HepG2 (cell line): ENCODE results near the gene CDC37. TPM values are rescaled to one million over a fixed set of nuclear protein-coding genes. Genes with fewer than 3 reads are reported as not detected.

Experiments
- GLI4 ChIP-seq: sonication (generic); formaldehyde crosslinking; IDR thresholded peaks from 2 replicates; pipeline ENCODE4 v1.5.1; 2020; ENCODE audit warnings: missing genetic modification reagents, mild to moderate bottlenecking, moderate library complexity, borderline replicate concordance
- GPN1 ChIP-seq: sonication (generic); formaldehyde crosslinking; IDR thresholded peaks from 2 replicates; pipeline ENCODE4 v1.5.1; 2020; ENCODE audit warnings: missing genetic modification reagents, borderline replicate concordance
- KDM6A ChIP-seq: IDR thresholded peaks from 2 replicates; pipeline ENCODE4 v1.6.1; 2016; ENCODE audit warnings: low read depth
- SOX5 ChIP-seq: IDR thresholded peaks from 2 replicates; pipeline ENCODE4 v1.6.1; 2016; ENCODE audit warnings: borderline replicate concordance
- TEAD3 ChIP-seq: optimal IDR thresholded peaks from 2 replicates; pipeline ENCODE3; 2016; ENCODE audit warnings: borderline replicate concordance
- ZNF318 ChIP-seq: sonication (generic); formaldehyde crosslinking; IDR thresholded peaks from 2 replicates; pipeline ENCODE4 v1.4.0; 2020; ENCODE audit warnings: mild to moderate bottlenecking, missing genetic modification reagents
- ZNF567 ChIP-seq: sonication (generic); formaldehyde crosslinking; IDR thresholded peaks from 2 replicates; pipeline ENCODE4 v1.8.1; 2023; ENCODE audit warnings: mild to moderate bottlenecking, missing genetic modification reagents, borderline replicate concordance
- ZNF761 ChIP-seq: sonication (generic); formaldehyde crosslinking; conservative IDR thresholded peaks from 2 replicates; pipeline ENCODE4 v1.4.0; 2020; ENCODE audit warnings: mild to moderate bottlenecking, missing genetic modification reagents
- polyA plus RNA-seq, 8 experiments: library from polyadenylated mRNA; depleted of rRNA in 3 of 8; stranded (reverse) in 7 of 8; unstranded in 1 of 8; fragments of >200 nt; fragmentation: Illumina TruSeq in 4 of 8; extraction: Trizol in 4 of 8; gene quantifications; 2 replicates each; pipeline versions ENCODE4 v1.2.1 to v1.2.3, GENCODE V29; 2011 to 2016; ENCODE audit warnings: low read depth in 4 of 8, missing spikeins in 1 of 8, mixed read lengths in 1 of 8; ENCODE audit not compliant: insufficient read depth in 1 of 8
- total RNA-seq, 5 experiments: library from RNA; depleted of rRNA; stranded (reverse); fragments of >200 nt; fragmentation: Illumina TruSeq; extraction: Trizol; gene quantifications; 2 replicates each; pipeline ENCODE4 v1.2.3, GENCODE V29; 2016; ENCODE audit warnings: low read depth in 1 of 5
- TF ChIP-seq, protein P1 (sequence below): sonication (generic); formaldehyde crosslinking; IDR thresholded peaks from one replicate; pipeline ENCODE4 v1.5.1; 2020; ENCODE audit warnings: mild to moderate bottlenecking, missing genetic modification reagents; ENCODE audit errors: not compliant biosample characterization

Gene CDC37
- total and polyA plus RNA-seq, 2 of the 13 experiments (the other 11 are each of a cell fraction or from before 2014, with no cell fraction given): 158 to 177 TPM

- TF ChIP-seq, protein P1, sequence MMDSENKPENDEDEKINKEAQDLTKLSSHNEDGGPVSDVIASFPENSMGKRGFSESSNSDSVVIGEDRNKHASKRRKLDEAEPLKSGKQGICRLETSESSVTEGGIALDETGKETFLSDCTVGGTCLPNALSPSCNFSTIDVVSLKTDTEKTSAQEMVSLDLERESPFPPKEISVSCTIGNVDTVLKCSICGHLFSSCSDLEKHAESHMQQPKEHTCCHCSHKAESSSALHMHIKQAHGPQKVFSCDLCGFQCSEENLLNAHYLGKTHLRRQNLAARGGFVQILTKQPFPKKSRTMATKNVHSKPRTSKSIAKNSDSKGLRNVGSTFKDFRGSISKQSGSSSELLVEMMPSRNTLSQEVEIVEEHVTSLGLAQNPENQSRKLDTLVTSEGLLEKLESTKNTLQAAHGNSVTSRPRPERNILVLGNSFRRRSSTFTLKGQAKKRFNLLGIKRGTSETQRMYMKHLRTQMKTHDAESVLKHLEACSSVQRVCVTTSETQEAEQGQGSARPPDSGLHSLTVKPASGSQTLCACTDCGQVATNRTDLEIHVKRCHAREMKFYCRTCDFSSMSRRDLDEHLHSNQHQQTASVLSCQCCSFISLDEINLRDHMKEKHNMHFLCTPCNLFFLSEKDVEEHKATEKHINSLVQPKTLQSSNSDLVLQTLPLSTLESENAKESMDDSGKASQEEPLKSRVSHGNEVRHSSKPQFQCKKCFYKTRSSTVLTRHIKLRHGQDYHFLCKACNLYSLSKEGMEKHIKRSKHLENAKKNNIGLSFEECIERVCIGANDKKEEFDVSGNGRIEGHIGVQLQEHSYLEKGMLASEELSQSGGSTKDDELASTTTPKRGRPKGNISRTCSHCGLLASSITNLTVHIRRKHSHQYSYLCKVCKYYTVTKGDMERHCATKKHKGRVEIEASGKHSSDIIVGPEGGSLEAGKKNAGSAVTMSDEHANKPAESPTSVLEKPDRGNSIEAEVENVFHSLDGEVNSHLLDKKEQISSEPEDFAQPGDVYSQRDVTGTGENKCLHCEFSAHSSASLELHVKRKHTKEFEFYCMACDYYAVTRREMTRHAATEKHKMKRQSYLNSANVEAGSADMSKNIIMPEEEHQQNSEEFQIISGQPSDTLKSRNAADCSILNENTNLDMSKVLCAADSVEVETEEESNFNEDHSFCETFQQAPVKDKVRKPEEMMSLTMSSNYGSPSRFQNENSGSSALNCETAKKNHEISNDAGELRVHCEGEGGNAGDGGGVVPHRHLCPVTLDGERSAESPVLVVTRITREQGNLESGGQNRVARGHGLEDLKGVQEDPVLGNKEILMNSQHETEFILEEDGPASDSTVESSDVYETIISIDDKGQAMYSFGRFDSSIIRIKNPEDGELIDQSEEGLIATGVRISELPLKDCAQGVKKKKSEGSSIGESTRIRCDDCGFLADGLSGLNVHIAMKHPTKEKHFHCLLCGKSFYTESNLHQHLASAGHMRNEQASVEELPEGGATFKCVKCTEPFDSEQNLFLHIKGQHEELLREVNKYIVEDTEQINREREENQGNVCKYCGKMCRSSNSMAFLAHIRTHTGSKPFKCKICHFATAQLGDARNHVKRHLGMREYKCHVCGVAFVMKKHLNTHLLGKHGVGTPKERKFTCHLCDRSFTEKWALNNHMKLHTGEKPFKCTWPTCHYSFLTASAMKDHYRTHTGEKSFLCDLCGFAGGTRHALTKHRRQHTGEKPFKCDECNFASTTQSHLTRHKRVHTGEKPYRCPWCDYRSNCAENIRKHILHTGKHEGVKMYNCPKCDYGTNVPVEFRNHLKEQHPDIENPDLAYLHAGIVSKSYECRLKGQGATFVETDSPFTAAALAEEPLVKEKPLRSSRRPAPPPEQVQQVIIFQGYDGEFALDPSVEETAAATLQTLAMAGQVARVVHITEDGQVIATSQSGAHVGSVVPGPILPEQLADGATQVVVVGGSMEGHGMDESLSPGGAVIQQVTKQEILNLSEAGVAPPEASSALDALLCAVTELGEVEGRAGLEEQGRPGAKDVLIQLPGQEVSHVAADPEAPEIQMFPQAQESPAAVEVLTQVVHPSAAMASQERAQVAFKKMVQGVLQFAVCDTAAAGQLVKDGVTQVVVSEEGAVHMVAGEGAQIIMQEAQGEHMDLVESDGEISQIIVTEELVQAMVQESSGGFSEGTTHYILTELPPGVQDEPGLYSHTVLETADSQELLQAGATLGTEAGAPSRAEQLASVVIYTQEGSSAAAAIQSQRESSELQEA (CRISPR knock-in tag): peak; percentile 40
- TF ChIP-seq ZNF761 (CRISPR knock-in tag): 0 out of 2 replicates have a peak, but pooled peaks have one; percentile 36
- TF ChIP-seq GLI4: no peak
- TF ChIP-seq ZNF567: no peak; the same call in 1 of the 2 replicates
- TF ChIP-seq GPN1 (CRISPR knock-in tag): no peak
- peak; percentile 62; the same call in 1 of the 2 replicates for TF ChIP-seq SOX5 (CRISPR knock-in tag)
- TF ChIP-seq TEAD3: peak; percentile 40
- no peak for TF ChIP-seq KDM6A
- no peak for TF ChIP-seq ZNF318 (CRISPR knock-in tag)
Measured at GRCh38 chr19:10416380-10417257, 13.3 kb upstream of the CDC37 start (continued).
